ENCODE measurements around the gene UBE2F.

DNA sequence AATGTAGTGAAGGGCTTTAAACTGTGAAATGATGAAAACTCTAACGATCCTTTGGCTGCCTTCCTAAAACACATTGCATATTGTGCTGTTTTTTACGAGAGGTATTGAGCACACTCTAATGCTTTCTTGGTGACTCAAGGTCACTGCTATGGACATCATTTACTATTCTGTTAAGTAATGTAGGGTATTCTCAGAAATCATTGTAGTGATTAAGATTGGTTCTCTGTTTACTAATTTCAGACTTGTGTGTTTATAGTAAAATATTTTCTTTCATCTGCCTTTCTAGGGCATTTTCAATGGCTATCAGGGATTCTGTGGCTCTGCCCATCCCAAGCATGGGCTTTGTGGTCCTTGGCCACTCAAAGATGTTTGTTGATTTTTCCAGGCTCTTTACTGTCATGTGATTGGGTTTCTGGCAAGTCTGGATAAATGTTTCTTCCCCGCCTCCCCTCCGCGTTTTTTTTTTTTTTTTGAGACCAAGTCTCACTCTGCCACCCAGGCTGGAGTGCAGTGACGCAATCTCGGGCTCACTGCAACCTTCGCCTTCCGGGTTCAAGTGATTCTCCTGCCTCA, 29.3 kb downstream of the UBE2F start:
- TF ChIP-seq, protein P1, sequence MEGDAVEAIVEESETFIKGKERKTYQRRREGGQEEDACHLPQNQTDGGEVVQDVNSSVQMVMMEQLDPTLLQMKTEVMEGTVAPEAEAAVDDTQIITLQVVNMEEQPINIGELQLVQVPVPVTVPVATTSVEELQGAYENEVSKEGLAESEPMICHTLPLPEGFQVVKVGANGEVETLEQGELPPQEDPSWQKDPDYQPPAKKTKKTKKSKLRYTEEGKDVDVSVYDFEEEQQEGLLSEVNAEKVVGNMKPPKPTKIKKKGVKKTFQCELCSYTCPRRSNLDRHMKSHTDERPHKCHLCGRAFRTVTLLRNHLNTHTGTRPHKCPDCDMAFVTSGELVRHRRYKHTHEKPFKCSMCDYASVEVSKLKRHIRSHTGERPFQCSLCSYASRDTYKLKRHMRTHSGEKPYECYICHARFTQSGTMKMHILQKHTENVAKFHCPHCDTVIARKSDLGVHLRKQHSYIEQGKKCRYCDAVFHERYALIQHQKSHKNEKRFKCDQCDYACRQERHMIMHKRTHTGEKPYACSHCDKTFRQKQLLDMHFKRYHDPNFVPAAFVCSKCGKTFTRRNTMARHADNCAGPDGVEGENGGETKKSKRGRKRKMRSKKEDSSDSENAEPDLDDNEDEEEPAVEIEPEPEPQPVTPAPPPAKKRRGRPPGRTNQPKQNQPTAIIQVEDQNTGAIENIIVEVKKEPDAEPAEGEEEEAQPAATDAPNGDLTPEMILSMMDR (IDR thresholded peaks at IDR 0.05), result no peak
- TF ChIP-seq POLR2A (IDR thresholded peaks at IDR 0.05), result no peak
